ENCODE data around the gene ZDHHC24.

- TF ChIP-seq POLR2AphosphoS5 (IDR thresholded peaks at IDR 0.05) (no peak), CTCF (IDR thresholded peaks at IDR 0.05) (no peak)
Observed at GRCh38 chr11:66569076-66569475, 23.2 kb upstream of the ZDHHC24 start.
